D721Med (cell line): ENCODE results near the gene CPLX4.
A peak's percentile ranks its signal among the peaks of the same experiment; 100 is the strongest.

Source experiments
- DNase-seq: peaks from one replicate; pipeline ENCODE4 v3.0.0; 2011; ENCODE audit warnings: low spot score; ENCODE audit not compliant: insufficient read length
- FAIRE-seq: peaks from 2 replicates; lab custom pipeline; 2011; peaks lifted over from hg19 to GRCh38; lab: Jason Lieb, UNC
- TF ChIP-seq, protein P1 (sequence below): IDR thresholded peaks from 2 replicates; pipeline ENCODE4 v1.5.1; 2012; ENCODE audit warnings: mild to moderate bottlenecking, control low read depth; ENCODE audit not compliant: insufficient read depth; ENCODE audit errors: missing control alignments

CPLX4 gene

DNA sequence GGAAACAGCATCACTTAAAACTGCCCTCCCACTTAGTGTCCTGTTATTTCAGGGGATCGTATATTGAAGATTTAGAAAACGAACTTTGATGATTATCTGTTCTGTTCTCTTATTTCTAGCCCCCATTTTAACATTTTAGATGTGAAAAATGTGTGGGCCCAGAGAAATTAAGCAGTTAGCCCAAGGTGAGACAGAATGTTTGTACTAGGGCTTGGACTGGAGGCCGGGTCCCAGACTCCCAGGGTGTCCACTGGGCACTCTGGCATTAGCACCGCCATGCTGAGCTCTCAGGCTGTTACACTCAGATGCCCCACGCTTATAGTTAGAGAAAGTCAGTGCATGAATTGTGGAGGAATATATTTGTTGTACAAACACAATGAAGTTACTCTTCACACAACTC is 39.7 kb downstream of the CPLX4 start:
- DNase-seq (no peak), FAIRE-seq (no peak)
- TF ChIP-seq, protein P1, sequence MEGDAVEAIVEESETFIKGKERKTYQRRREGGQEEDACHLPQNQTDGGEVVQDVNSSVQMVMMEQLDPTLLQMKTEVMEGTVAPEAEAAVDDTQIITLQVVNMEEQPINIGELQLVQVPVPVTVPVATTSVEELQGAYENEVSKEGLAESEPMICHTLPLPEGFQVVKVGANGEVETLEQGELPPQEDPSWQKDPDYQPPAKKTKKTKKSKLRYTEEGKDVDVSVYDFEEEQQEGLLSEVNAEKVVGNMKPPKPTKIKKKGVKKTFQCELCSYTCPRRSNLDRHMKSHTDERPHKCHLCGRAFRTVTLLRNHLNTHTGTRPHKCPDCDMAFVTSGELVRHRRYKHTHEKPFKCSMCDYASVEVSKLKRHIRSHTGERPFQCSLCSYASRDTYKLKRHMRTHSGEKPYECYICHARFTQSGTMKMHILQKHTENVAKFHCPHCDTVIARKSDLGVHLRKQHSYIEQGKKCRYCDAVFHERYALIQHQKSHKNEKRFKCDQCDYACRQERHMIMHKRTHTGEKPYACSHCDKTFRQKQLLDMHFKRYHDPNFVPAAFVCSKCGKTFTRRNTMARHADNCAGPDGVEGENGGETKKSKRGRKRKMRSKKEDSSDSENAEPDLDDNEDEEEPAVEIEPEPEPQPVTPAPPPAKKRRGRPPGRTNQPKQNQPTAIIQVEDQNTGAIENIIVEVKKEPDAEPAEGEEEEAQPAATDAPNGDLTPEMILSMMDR = no peak

DNA sequence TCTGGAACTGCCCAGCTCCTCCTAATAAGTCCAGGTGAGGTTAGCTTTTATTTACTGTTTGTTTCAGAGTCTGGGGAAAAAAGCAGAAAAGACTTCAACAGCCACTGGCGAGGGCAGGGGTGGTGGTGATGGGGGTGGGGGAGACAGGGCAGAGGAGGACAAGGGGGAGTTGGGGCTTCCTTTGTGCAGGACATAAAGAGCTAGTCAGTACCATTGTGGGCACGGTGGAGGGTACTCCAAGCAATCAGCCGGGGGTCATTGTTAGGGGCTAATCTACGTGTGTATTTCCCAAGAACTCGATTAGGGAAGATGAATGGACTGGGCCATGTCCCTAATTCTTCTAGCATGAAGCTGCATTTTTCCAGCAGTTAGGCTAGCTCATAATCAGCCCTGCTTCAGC is 42.4 kb downstream of the CPLX4 start:
- TF ChIP-seq, protein P1 = no peak
- DNase-seq = no peak
- FAIRE-seq = no peak

DNA sequence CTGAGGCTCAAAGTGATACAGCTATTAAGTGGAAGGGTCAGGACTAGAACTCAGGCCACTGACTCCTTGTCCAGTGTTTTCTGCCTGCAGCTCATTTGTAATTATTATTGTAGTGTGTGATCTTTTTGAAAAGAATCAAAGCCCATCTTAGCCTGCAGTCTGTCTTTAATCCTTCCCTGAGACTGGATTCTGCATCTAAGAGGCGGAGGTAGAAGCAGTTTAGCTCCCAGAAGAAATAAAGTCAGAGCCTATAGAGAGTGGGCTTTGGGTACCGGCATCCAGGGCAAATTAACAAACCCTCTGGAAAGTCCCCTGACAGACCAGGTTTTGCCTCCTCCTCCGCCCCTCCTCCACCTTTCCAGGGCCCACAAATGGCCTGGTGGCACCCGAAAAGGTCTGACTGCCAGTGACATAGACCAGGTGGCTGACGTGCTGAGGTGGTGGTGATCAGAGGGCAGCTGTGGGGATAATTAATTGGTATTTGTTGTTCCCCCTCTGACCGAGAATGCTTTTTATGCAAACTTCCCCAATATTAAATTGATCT is 43.0 kb downstream of the CPLX4 start:
- DNase-seq (peak; percentile 53), FAIRE-seq (peak; percentile 96)
- TF ChIP-seq, protein P1 = no peak

DNA sequence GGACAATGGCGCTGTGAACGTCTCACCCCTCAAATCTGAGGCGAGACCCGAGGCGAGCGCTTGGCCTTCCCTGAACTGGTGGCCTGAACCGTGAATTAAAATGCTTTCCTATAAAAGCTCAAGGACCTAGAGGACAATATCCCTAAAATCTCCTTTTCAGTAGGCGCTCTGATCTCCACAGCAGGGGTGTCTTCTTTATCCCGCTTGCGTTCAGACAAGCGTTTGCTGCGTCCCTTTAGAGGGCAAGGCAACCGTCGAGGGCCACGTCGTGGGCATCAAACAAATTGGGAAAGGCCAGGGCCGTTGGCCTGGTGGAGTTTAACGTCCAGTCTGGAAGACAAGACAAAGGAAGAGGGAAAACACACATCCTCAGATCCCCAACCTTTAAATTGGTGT is 43.9 kb downstream of the CPLX4 start:
- FAIRE-seq (no peak), DNase-seq (no peak)
- TF ChIP-seq, protein P1 = no peak

DNA sequence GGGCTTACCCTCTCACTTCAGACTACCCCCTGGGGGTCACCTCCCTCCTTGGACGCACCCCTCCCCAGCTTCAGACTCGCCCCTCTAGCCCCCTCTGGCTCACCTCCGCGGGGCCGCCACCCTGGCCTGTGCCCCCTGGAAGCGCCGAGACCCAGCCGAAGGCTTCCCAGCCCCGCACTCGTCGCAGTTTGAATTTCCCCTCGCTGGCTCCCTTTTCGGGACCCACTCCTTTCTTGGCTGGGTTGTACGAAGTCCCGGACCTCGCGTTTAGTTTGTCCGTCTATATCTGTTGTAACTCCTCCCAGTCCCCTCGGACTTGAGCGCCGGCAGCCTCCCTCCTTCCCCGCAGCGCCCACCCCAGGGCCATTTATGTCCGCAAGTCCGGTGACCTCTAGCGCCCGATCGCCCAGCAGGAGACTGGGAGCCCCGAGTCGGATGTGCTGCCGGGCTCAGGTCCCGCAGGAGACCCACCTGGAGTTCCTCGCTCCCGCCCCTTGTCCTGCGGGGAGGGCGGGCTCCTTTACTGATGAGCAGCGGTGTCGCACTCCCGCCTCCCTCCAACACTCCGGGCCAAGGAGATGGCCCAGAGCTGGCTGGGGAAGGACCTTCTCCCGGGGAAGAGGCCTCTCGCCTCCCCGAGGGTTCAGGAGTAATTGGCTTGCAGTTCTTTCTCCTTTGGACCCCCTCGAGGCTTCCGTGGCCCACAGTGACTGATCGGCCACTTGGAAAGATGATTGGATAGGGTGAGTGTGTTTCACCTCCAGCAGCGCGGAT is 44.5 kb downstream of the CPLX4 start:
- TF ChIP-seq, protein P1 = no peak
- DNase-seq (no peak), FAIRE-seq (peak; percentile 6)

DNA sequence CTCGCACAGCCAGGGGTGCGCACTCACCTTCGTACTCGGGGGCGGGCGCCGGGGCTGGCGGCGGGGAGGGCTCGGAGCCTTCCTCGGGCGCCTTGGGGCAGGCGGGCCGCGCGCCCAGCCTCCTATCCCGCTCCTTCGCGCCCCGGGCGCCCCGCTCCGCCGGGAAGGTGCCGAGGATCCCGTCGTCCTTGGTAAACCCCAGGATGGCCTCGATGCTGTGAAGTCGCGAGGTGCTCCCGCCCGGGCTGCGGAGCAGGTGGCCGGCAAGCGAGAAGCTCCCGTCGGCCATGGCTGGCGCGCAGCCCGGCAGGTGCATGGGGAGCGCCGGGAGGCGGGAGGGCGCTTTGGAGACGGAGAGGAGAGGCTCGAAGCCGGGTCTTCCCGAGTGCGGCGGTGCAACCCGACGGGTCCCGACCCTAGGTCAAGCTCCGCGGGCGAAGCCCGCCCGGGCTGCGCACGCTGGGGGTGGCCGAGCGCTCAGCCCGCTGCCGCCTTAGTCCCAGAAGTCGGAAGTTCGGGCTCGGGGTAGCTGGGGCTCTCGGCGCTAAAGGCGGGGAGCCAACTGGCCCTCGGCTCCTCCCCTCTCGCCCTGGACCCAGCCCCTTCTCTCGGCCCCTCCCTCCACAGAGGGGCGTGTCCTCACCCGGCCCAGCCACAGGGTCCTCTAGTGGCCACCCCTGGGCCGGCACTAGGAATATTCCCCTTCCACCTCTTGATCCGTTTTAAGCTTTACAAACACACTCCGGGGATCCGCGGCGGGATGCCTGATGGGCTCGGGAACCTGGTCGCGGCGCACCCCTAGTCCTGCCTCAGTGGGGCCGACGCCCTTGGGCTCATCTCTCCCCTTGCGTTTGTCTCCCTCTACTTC is 45.3 kb downstream of the CPLX4 start, which contains the start of gene RAX:
Gene RAX, minus strand, starts transcription at position 564 of the 868 bp plus-strand sequence. Its CDS starts 248 bp downstream, at position 316.
- DNase-seq (peak; percentile 100), FAIRE-seq (peak; percentile 6)
- TF ChIP-seq, protein P1 = peak; percentile 20
